Endothelial cell of umbilical vein (primary cell): Measurements from ENCODE around the gene CEP89.
"Not testable (repeated sequence)": the region's sequence is repeated elsewhere in the genome, so short reads cannot be mapped to it uniquely, and the experiment has no call there.

Source experiments
- POLR2A ChIP-seq: IDR thresholded peaks from 2 replicates; pipeline ENCODE4 v1.6.1; 2012; ENCODE audit warnings: low read depth, mild to moderate bottlenecking, control low read depth, low read length
- POLR2AphosphoS5 ChIP-seq: IDR thresholded peaks from 2 replicates; pipeline ENCODE4 v1.6.1; 2012; ENCODE audit warnings: low read depth, mild to moderate bottlenecking, control low read depth, low read length, moderate library complexity; ENCODE audit not compliant: insufficient read depth

DNA sequence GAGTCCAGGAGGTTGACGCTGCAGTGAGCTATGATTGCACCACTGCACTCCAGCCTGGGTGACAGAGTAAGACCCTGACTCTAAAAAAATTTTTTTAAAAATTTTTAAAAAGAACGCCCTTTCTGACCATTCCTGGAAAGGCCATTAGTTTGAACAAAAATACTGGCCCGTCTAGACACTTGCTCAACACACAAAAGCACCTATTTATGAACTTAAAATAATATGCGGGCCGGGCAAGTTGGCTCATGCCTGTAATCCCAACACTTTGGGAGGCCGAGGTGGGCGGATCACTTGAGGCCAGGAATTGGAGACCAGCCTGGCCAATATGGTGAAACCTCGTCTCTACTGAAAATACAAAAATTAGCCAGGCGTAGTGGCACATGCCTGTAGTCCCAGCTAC, 104.3 kb downstream of the CEP89 start:
- TF ChIP-seq POLR2AphosphoS5, POLR2A: not testable (repeated sequence)
